Ovary (tissue), 10 donors: ENCODE measurements around the gene SYNGR2. TPM values are rescaled to one million over a fixed set of nuclear protein-coding genes. Genes with fewer than 3 reads are reported as not detected.

Experiments
- DNase-seq, 5 donors: peaks; one replicate each; pipeline ENCODE4 v3.0.0-alpha.2; 2019 to 2020
- H3K27ac ChIP-seq, 2 donors: fragments of 200-600 bp; one replicate each; pipeline versions ENCODE4 v1.5.1 to v1.8.0; 2019 to 2022
- H3K27me3 ChIP-seq: fragments of 200-600 bp; one replicate; pipeline ENCODE4 v1.8.0; 2022
- H3K36me3 ChIP-seq: fragments of 200-600 bp; sonication (generic); one replicate; pipeline ENCODE4 v1.5.1; 2019
- H3K4me1 ChIP-seq: one replicate; pipeline ENCODE4 v1.8.1; 2013; ENCODE audit warnings: mild to moderate bottlenecking, moderate library complexity; ENCODE audit not compliant: insufficient read depth
- H3K4me3 ChIP-seq: fragments of 200-600 bp; sonication (generic); one replicate; pipeline ENCODE4 v1.5.1; 2017
- H3K9me3 ChIP-seq, 2 donors: fragments of 200-600 bp in 1 of 2; sonication (generic) in 1 of 2; one replicate each; pipeline versions ENCODE4 v1.5.1 to v1.8.1; 2013 to 2019; ENCODE audit warnings: mild to moderate bottlenecking in 1 of 2, moderate library complexity in 1 of 2
- CTCF ChIP-seq, 3 donors: fragments of 450-650 bp in 2 of 3; fragments of 200-600 bp in 1 of 3; IDR thresholded peaks; one replicate each; pipeline versions ENCODE4 v1.5.1 to v1.8.0; 2016 to 2022; ENCODE audit warnings: antibody characterized with exemption in 3 of 3, mild to moderate bottlenecking in 1 of 3
- EP300 ChIP-seq: sonication (generic); formaldehyde crosslinking; IDR thresholded peaks from one replicate; pipeline ENCODE4 v1.6.1; 2017; ENCODE audit warnings: antibody characterized with exemption
- POLR2A ChIP-seq: fragments of 450-650 bp; IDR thresholded peaks from one replicate; pipeline ENCODE4 v1.6.1; 2017; ENCODE audit warnings: antibody characterized with exemption, mild to moderate bottlenecking, moderate library complexity
- WGBS, 3 donors: extraction: QIAGEN DNeasy Blood & Tissue Kit in 1 of 3; methylation state at CpG; one replicate each; pipeline versions ENCODE4 v1.1.5 to v1.1.7; 2013 to 2017; 5-methylcytosine and 5-hydroxymethylcytosine counted together
- intact Hi-C, 4 donors: fragments of 100-400 bp; cut with DNase I; formaldehyde crosslinking; loops; one replicate each; pipeline versions ENCODE4 v1.11.0 to v1.15.1; 2022 to 2023
- long read RNA-seq, 3 donors: library from polyadenylated mRNA in 2 of 3; unstranded in 2 of 3; transcript quantifications; one replicate each; pipeline ENCODE4 v2.0.0 and lab custom pipeline, GENCODE V29; 2021 to 2026
- polyA plus RNA-seq, 2 donors: library from polyadenylated mRNA; stranded (reverse); fragments of 200-250 nt in 1 of 2; fragments of 350-450 nt in 1 of 2; fragmentation: Illumina TruSeq in 1 of 2; extraction: RNeasy Lipid Tissue Mini Kit (QIAGEN cat#74804) in 1 of 2; gene quantifications; one replicate each; pipeline ENCODE4 v1.2.3, GENCODE V29; 2013 to 2014
- total RNA-seq, 7 donors: library from RNA; depleted of rRNA in 2 of 7; stranded (reverse); fragments of >200 nt in 2 of 7; fragmentation: NEBNext Ultra II Directional in 3 of 7; extraction: Animal tissue kit (Norgen Biotek cat#: 25700) in 3 of 7; gene quantifications; one replicate each; pipeline versions ENCODE4 v1.1.0 to v1.2.4, GENCODE V29; 2016 to 2023
- donor health status: DM: no; HTN: no; CAD: no; lungs with moderate emphysema.
- donor health status: DM: no; HTN: no; CAD: no.
- donor health status: Bipolar disorder and iron deficiency.
- donor health status: DM: yes; HTN: yes; CAD: no.
- donor health status: DM: no; HTN: no; CAD: no.
- donor health status: DM: yes; HTN: yes; CAD: no.

Gene SYNGR2
- 10 to 100 TPM; 25.2 to 88.7 (median 45.8) TPM for total RNA-seq
- polyA plus RNA-seq, result 10 to 100 TPM; 11.9 to 51.5 TPM
- long read RNA-seq, donor 1, transcript SYNGR2-201 (4 exons, 2,325 nt), result major isoform, 460 of 587 reads
- long read RNA-seq, donor 1, transcript SYNGR2-202 (5 exons, 949 nt), result minor isoform, 19 of 587 reads
- long read RNA-seq, donor 1, transcript SYNGR2-204 (3 exons, 2,125 nt), result minor isoform, 66 of 587 reads
- long read RNA-seq, donor 1, transcript SYNGR2-203 (3 exons, 1,553 nt), result minor isoform, 14 of 587 reads
- long read RNA-seq, donor 1, partial matches to known transcripts, result 11 of 587 reads
- long read RNA-seq, donor 1, other reads (novel, unspliced or antisense), result 11 of 587 reads
- long read RNA-seq, donor 2, transcript SYNGR2-201 (4 exons, 2,325 nt), result major isoform, 24 of 35 reads
- long read RNA-seq, donor 2, transcript SYNGR2-209 (1 exons, 3,036 nt), result minor isoform, 7 of 35 reads
- long read RNA-seq, donor 2, partial matches to known transcripts, result 0 of 35 reads
- long read RNA-seq, donor 2, other reads (novel, unspliced or antisense), result 0 of 35 reads
- long read RNA-seq, donor 3, transcript SYNGR2-203 (3 exons, 1,553 nt), result minor isoform, 8 of 188 reads
- long read RNA-seq, donor 3, transcript SYNGR2-201 (4 exons, 2,325 nt), result major isoform, 140 of 188 reads
- long read RNA-seq, donor 3, transcript SYNGR2-204 (3 exons, 2,125 nt), result minor isoform, 17 of 188 reads
- long read RNA-seq, donor 3, transcript SYNGR2-209 (1 exons, 3,036 nt), result minor isoform, 16 of 188 reads
- long read RNA-seq, donor 3, partial matches to known transcripts, result 5 of 188 reads
- long read RNA-seq, donor 3, other reads (novel, unspliced or antisense), result 2 of 188 reads

GRCh38 chr17:78168242-78168902 is at the start of gene SYNGR2:
TSS of gene SYNGR2 (plus strand) at chr17:78168581. CDS start at chr17:78168617, 36 bp downstream.
- no peaks in the 10 kb centered on the region for H3K36me3 ChIP-seq
- no peaks in the 10 kb centered on the region for H3K9me3 ChIP-seq
- intact Hi-C loops, result no loop called here
- peak within 1 kb of the TSS; percentile 91 to 95 for H3K27ac ChIP-seq
- H3K4me1 ChIP-seq, result peaks cover 17% of the 10 kb centered on the region
- WGBS, 3 donors, result 0 to 1% (median 0%) methylated on average over 38 to 84 of the region's 84 CpGs
- H3K4me3 ChIP-seq, result peak within 1 kb of the TSS; percentile 78
- no peak for TF ChIP-seq EP300
- TF ChIP-seq POLR2A, result peak; percentile 79
- TF ChIP-seq CTCF (IDR thresholded peaks at IDR 0.05), result no peak
- no peaks in the 10 kb centered on the region for H3K27me3 ChIP-seq
- peak; percentile 76 to 84 (median 80) for DNase-seq

- Histone ChIP-seq H3K27me3 (no peaks in the 10 kb centered on the region), H3K27ac (no peak overlapping the region), H3K9me3 (no peaks in the 10 kb centered on the region), H3K4me1 (no peaks in the 10 kb centered on the region), H3K36me3 (no peaks in the 10 kb centered on the region), H3K4me3 (no peak overlapping the region)
- intact Hi-C loops, result loop anchor here in 2 of 4 donors (10.0 kb wide), 1 partner anchor 306 kb away; no protein-coding TSS in a partner anchor
- peak in 1 of 5 donors; percentile 13 for DNase-seq
- TF ChIP-seq EP300 (no peak), POLR2A (no peak), CTCF (IDR thresholded peaks at IDR 0.05) (no peak)
- WGBS, 3 donors, result 75 to 87% (median 79%) methylated on average over 13 to 14 of the region's 14 CpGs
These were observed 49.6 kb upstream of the SYNGR2 start for GRCh38 chr17:78118801-78119241.

GRCh38 chr17:78120537-78120936 is 47.8 kb upstream of the SYNGR2 start:
- Histone ChIP-seq H3K4me3 (no peak overlapping the region), H3K36me3 (no peaks in the 10 kb centered on the region), H3K4me1 (no peaks in the 10 kb centered on the region), H3K27me3 (no peaks in the 10 kb centered on the region), H3K27ac (no peak overlapping the region), H3K9me3 (no peaks in the 10 kb centered on the region)
- 95 to 96% (median 96%) methylated on average over 12 to 13 of the region's 13 CpGs for WGBS, 3 donors
- no peak for TF ChIP-seq POLR2A
- no peak for DNase-seq
- intact Hi-C loops, result loop anchor here in 1 of 4 donors (10.0 kb wide), 1 partner anchor 254 kb away; the partner anchor contains the start of gene PGS1

GRCh38 chr17:78120971-78121800 is 47.2 kb upstream of the SYNGR2 start:
- Histone ChIP-seq H3K4me3 (no peak overlapping the region), H3K9me3 (no peaks in the 10 kb centered on the region), H3K4me1 (no peaks in the 10 kb centered on the region), H3K36me3 (no peaks in the 10 kb centered on the region), H3K27ac (no peak overlapping the region), H3K27me3 (no peaks in the 10 kb centered on the region)
- 89 to 92% (median 90%) methylated on average over 35 of the region's 35 CpGs for WGBS, 3 donors
- DNase-seq, result no peak
- no peak for TF ChIP-seq POLR2A
- no peak for TF ChIP-seq CTCF (IDR thresholded peaks at IDR 0.05)
- TF ChIP-seq EP300, result no peak
- intact Hi-C loops, result loop anchor here in 1 of 4 donors (10.0 kb wide), 1 partner anchor 254 kb away; the partner anchor contains the start of gene PGS1
